ENCODE measurements around the gene NDRG3. TPM values are rescaled to one million over a fixed set of nuclear protein-coding genes. Genes with fewer than 3 reads are reported as not detected.

Gene NDRG3
- total and polyA plus RNA-seq, 2 experiments from 2014 or later = 19.8 to 23.3 TPM

DNA sequence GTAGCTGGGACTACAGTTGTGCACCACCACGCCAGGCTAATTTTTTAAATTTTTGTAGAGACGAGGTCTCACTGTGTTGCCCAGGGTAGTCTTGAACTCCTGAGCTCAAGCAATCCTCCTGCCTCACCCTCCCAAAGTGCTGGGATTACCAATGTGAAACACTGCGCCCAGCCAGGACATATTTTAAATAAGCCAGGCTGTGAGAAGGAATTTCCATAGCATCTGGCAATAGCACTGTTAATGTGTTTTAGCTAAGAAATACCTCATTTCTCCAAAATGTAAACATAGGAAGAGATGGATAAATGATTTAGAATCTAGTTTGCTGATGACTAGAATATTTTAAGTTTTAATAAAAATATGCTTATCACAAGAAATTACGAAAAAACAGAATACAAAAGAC lies 72.9 kb downstream of the NDRG3 start:
- no peaks in the 10 kb centered on the region; the same call in 1 of the 2 replicates for H4K20me1 ChIP-seq (ENCODE audit: insufficient read depth)
- H3F3A ChIP-seq (ENCODE audit: insufficient read depth) = no peaks in the 10 kb centered on the region
- no peak for DNase-seq
- in situ Hi-C loops (cut with MboI) = no loop called here
- no peaks in the 10 kb centered on the region for H3K9me3 ChIP-seq (ENCODE audit: low read depth)
- no peak overlapping the region for H3K9ac ChIP-seq
- no peak overlapping the region for H3K4me2 ChIP-seq (ENCODE audit: unreplicated experiment)
- no peaks in the 10 kb centered on the region for H3K9me2 ChIP-seq (ENCODE audit: insufficient read depth)
- no peaks in the 10 kb centered on the region for H3K27me3 ChIP-seq (replicated peaks; ENCODE audit: insufficient read depth)
- H3K36me3 ChIP-seq (ENCODE audit: low read depth) = 0 out of 2 replicates have a peak, but pooled peaks cover 6% of the 10 kb centered on the region
- no peaks in the 10 kb centered on the region for H3K79me2 ChIP-seq (ENCODE audit: insufficient read depth)
- WGBS, 2 experiments (ENCODE audit: low coverage in 1 of 2, low lambda C conversion rate in 2 of 2, missing lambda C conversion rate in 2 of 2) = 83 to 93% methylated on average over 4 of the region's 4 CpGs
- no peaks in the 10 kb centered on the region for H3K4me1 ChIP-seq (ENCODE audit: insufficient read depth)
- H2AFZ ChIP-seq = no peak overlapping the region
- H3K27ac ChIP-seq = no peak overlapping the region
- TF ChIP-seq EZH2phosphoT487 (IDR thresholded peaks at IDR 0.05; ENCODE audit: insufficient read depth, low read depth) = no peak
- no peak for TF ChIP-seq EZH2 (IDR thresholded peaks at IDR 0.05; ENCODE audit: insufficient read depth, poor library complexity, severe bottlenecking)
- no peak overlapping the region for H3K4me3 ChIP-seq

DNA sequence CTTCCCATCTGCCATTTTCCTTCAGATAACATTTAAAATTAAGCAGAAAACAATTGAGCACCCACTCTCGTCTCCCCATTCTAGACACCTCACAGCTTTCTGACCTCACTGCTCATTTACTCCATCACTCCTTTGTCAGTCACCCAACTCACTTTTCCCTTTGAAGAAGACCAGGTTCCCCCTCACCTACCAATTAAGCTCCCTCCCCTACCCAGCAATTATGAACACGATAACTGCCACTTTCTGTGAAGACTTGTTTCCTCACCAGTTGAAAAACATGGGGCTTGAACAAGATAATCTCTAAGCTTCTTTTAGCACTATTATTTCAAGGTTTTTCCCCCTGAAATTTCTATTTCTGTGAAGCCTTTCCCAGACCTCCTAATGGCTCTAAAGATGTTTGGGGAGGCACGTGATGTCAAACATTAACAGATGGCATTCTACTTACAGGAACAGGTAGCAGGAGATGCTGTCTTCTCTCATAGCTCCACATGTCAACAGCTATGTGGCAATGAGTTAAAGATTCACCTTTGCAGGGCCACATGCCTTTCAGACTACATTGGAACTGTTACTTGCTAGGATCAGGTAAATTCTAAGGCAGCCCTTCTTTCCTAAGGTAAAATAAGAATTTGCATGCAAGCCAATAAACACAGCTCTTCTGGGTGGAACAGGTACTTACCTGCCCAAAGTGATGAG lies 75.1 kb downstream of the NDRG3 start:
- Histone ChIP-seq H3K27me3 (replicated peaks; ENCODE audit: insufficient read depth) (no peaks in the 10 kb centered on the region), H3K9me2 (ENCODE audit: insufficient read depth) (no peaks in the 10 kb centered on the region), H3K36me3 (ENCODE audit: low read depth) (0 out of 2 replicates have a peak, but pooled peaks cover 6% of the 10 kb centered on the region), H3K4me1 (ENCODE audit: insufficient read depth) (no peaks in the 10 kb centered on the region), H3K9ac (no peak overlapping the region), H3K4me2 (ENCODE audit: unreplicated experiment) (no peak overlapping the region), H3F3A (ENCODE audit: insufficient read depth) (no peaks in the 10 kb centered on the region), H4K20me1 (ENCODE audit: insufficient read depth) (no peaks in the 10 kb centered on the region; the same call in 1 of the 2 replicates), H3K79me2 (ENCODE audit: insufficient read depth) (no peaks in the 10 kb centered on the region), H2AFZ (no peak overlapping the region), H3K27ac (no peak overlapping the region), H3K4me3 (no peak overlapping the region), H3K9me3 (ENCODE audit: low read depth) (no peaks in the 10 kb centered on the region)
- no peak for DNase-seq
- 86 to 90% methylated on average over 3 of the region's 3 CpGs for WGBS, 2 experiments (ENCODE audit: low coverage in 1 of 2, low lambda C conversion rate in 2 of 2, missing lambda C conversion rate in 2 of 2)
- in situ Hi-C loops (cut with MboI) = no loop called here
- TF ChIP-seq EZH2 (IDR thresholded peaks at IDR 0.05; ENCODE audit: insufficient read depth, poor library complexity, severe bottlenecking) = no peak
- no peak for TF ChIP-seq EZH2phosphoT487 (IDR thresholded peaks at IDR 0.05; ENCODE audit: insufficient read depth, low read depth)

DNA sequence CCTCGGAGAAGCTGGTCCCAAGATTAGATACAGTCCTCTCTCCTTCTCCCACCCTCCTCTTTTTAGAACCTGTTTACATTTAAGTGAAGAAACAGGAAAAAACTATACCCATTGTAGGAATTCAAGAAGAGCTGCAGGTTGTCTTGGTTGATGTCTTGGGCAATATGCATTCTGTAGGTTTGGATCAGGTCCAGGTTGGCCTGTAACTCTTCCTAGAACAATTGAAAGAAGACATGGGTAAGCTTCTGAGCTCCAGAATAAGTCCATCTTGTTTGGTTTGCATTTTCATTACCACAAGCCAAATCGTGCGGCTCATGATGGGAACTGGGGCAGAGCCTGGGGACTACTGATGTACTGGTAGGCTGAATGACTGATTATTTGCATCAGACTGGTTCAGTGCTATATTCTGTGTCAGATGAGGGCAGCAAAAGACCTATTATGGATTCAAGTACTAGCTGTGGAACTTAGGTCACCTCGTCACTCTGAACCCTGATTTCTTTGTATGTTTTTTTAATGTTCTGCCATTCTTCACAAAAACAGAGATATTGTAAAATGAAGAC lies 79.6 kb downstream of the NDRG3 start:
- Histone ChIP-seq H3F3A (ENCODE audit: insufficient read depth) (no peaks in the 10 kb centered on the region), H3K27me3 (replicated peaks; ENCODE audit: insufficient read depth) (no peaks in the 10 kb centered on the region), H3K36me3 (ENCODE audit: low read depth) (peaks cover 6% of the 10 kb centered on the region; the same call in 1 of the 2 replicates), H3K9me3 (ENCODE audit: low read depth) (no peaks in the 10 kb centered on the region), H3K9ac (no peak overlapping the region), H3K4me3 (no peak overlapping the region), H3K27ac (no peak overlapping the region), H3K79me2 (ENCODE audit: insufficient read depth) (no peaks in the 10 kb centered on the region), H3K4me1 (ENCODE audit: insufficient read depth) (no peaks in the 10 kb centered on the region), H4K20me1 (ENCODE audit: insufficient read depth) (no peaks in the 10 kb centered on the region), H3K4me2 (ENCODE audit: unreplicated experiment) (no peak overlapping the region), H3K9me2 (ENCODE audit: insufficient read depth) (no peaks in the 10 kb centered on the region), H2AFZ (no peak overlapping the region)
- peak; percentile 24 for DNase-seq
- WGBS, 2 experiments (ENCODE audit: low coverage in 1 of 2, low lambda C conversion rate in 2 of 2, missing lambda C conversion rate in 2 of 2) = 77 to 82% methylated on average over 4 of the region's 4 CpGs
- in situ Hi-C loops (cut with MboI) = no loop called here
- no peak for TF ChIP-seq EZH2phosphoT487 (IDR thresholded peaks at IDR 0.05; ENCODE audit: insufficient read depth, low read depth)
- TF ChIP-seq EZH2 (IDR thresholded peaks at IDR 0.05; ENCODE audit: insufficient read depth, poor library complexity, severe bottlenecking) = no peak

DNA sequence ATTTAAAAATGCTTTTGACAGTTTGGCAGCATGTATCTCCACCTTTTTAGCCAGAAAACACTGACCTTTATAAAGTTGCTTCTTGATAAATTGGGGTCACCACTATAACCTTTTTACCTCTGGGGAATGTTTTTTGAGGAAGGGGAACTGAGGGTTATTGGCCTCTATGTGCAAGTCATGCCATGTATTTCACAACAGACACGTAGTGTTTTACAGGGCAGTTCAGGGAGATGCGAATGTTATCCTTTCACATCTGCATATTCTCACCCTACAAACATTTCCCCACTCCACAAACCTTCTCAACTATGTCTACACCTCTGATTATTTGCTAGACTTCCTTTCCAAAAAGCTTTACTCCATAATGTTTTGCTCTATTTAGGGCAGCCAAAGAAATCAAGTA lies 82.9 kb downstream of the NDRG3 start:
- Histone ChIP-seq H3K27ac (no peak overlapping the region), H3K27me3 (replicated peaks; ENCODE audit: insufficient read depth) (no peaks in the 10 kb centered on the region), H3K9ac (no peak overlapping the region), H3K4me1 (ENCODE audit: insufficient read depth) (no peaks in the 10 kb centered on the region), H3F3A (ENCODE audit: insufficient read depth) (no peaks in the 10 kb centered on the region), H3K4me3 (no peak overlapping the region), H3K4me2 (ENCODE audit: unreplicated experiment) (no peak overlapping the region), H2AFZ (no peak overlapping the region), H3K36me3 (ENCODE audit: low read depth) (no peaks in the 10 kb centered on the region; the same call in 1 of the 2 replicates), H3K79me2 (ENCODE audit: insufficient read depth) (no peaks in the 10 kb centered on the region), H4K20me1 (ENCODE audit: insufficient read depth) (no peaks in the 10 kb centered on the region), H3K9me2 (ENCODE audit: insufficient read depth) (no peaks in the 10 kb centered on the region), H3K9me3 (ENCODE audit: low read depth) (no peaks in the 10 kb centered on the region)
- in situ Hi-C loops (cut with MboI) = no loop called here
- TF ChIP-seq EZH2 (IDR thresholded peaks at IDR 0.05; ENCODE audit: insufficient read depth, poor library complexity, severe bottlenecking) (no peak), EZH2phosphoT487 (IDR thresholded peaks at IDR 0.05; ENCODE audit: insufficient read depth, low read depth) (no peak)
- DNase-seq = no peak
- 98% methylated on average over 2 of the region's 2 CpGs for whole genome bisulfite sequencing, 2 experiments (ENCODE audit: low coverage in 1 of 2, low lambda C conversion rate in 2 of 2, missing lambda C conversion rate in 2 of 2)

Data from GM23248 (cell line).